Measurements from ENCODE around the gene NPS.

Gene NPS

DNA sequence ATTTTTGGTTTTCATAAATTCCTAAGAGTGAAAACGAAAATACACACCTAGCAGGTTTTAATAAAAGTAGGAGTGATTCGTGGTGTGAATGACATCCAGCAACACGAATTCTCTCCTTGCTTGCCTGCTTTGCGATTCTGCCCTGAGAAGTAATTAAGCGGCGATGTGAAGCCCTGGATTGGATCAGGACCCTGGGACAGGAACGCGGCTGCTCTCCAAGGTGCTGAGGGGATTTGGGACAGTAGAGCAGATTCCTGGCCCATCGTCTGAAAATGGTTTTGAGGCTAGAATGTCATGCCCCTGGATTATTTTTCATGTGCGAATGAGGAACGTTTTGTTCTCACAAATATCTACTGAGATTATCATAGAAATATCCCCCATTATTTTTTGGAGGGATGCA is 7.8 kb downstream of the NPS start:
- no peak for DNase-seq (ENCODE audit: extremely low read depth in 1 of 2, low read depth in 1 of 2)

DNA sequence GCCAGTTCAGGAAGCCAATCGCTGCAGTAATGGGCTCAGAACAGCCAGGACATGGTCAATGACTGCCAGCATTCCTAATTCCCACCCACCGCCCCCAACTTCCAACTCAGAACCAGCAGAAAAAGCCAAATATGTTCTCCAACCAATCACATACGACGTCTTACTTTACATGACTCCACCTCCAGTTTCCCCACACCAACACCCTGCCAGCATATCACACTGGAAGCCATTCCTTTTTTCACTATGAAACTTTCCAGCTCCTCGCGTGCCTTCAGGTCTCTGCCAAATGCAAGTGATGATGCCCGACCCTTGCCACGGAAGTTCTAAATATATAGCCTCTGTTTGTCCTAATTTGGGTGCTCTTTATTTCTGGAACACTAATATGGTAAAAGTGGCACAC is 12.5 kb downstream of the NPS start:
- DNase-seq (ENCODE audit: extremely low read depth in 1 of 2, low read depth in 1 of 2) = no peak

DNA sequence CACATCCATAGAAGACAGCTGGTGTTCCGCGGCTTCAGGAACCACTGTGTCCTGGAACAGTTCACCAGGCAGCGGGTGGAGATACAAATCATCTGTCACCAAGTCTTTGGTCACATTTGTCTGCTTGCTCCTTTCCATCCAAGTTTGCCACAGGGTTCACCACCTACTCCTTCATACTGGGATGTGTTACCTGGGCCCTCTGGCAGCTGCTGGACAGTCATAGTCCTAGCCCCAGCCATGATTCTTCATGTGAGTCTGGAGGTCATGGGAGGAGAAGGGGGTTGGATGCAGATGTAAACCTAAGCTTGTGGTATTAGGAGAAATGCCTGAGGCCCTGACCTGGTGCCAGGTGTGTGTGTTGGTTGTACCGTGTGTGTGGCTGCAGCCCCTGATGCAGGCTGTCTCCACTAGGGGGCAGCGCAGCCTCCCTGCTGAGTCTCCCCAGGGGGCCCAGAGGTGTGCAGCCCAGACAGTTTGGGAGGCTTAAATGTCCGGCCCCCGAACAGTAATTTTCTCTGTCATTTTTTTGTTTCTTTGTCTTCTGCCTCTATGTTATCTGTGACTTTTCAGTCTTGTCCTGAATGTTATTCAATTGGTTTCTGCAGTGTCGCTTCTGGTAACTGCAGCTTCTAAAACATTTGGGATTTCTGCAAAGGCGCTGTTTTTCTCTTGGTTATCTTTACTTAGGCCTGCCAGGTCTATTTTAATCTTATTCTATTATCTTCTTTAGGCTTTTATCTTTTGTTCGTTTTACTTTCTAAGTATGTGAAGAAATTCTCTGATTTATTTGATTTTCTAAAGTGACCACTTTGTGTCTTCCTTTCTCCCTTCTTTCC is 14.8 kb downstream of the NPS start:
- DNase-seq (ENCODE audit: extremely low read depth in 1 of 2, low read depth in 1 of 2) = peak; percentile 5 to 13

DNA sequence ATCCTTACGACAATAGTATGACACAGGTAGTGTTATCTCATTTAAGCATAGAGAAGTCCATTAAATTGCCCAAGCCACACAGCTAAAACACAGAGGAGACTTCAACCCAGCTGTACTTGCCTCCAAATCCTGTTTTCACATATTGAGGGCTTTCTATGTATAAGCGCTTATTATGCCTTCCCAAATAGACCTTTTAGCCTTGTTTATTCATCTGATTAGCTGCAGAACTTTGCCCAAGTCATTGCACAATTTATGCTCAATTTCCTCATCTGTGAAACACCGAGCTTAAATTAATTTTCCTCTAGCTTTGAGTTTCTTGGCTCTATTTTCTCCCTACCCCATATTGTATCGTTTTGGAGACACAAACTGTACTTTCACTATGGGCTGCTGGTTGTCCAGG is 15.5 kb downstream of the NPS start:
- no peak for DNase-seq (ENCODE audit: extremely low read depth in 1 of 2, low read depth in 1 of 2)

DNA sequence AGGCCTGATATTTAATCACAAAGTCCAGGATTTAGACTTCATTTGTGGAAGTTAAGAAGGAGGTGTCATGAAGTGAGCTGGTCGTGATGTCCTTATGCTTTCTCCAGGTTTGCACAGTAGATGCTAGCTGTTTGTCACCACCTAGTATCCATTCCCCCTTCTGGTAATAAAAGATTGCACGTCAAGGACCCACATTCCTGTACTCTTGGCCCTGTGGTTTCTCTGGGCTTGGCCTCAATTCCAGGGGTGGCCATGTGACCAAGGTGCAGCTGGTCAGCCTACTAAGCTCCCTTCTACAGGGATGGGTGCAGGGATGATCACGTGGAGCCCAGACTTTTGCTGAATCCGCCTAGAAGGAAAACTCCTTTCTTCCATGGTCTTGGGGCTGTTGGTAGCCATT is 16.5 kb downstream of the NPS start:
- no peak for DNase-seq (ENCODE audit: extremely low read depth in 1 of 2, low read depth in 1 of 2)

DNA sequence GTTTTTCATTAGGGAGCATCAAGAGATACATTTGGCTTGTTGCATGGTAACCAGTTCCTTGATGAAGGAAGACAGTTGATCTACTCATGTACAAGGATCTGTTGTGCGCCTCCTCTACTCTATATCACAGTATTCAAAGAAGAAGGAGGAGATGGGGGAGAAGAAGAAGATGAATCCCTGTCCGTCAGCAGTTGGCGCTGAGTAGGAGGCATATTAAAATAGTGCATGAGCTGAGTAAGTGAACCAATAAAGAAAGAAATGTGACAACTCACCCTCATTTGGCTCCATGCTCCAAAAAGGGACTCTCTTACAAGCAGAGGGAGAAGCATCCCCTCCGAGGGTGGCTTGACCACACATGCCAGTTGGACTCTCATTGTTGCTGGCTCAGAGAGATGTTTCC is 20.1 kb downstream of the NPS start:
- DNase-seq (ENCODE audit: extremely low read depth in 1 of 2, low read depth in 1 of 2) = no peak

DNA sequence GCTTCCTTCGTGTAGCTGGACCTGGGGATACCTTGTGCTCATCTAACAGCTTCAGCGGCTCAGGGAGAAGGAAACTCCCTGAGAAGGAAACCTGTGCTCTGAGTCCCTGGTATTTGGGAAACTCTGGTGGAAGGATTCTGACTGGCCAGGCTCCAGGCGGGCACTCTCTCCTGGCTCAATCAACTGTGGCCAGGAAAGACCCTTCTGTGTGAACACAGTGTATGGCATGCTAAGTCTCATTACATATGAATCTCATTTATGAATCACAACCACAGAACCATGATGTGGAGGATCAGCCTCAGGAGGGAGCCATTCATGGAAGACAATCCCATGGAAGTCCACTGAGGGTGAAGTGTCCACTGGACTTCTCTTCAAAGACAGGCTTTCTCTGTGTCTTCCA is 20.9 kb downstream of the NPS start:
- no peak for DNase-seq (ENCODE audit: extremely low read depth in 1 of 2, low read depth in 1 of 2)

DNA sequence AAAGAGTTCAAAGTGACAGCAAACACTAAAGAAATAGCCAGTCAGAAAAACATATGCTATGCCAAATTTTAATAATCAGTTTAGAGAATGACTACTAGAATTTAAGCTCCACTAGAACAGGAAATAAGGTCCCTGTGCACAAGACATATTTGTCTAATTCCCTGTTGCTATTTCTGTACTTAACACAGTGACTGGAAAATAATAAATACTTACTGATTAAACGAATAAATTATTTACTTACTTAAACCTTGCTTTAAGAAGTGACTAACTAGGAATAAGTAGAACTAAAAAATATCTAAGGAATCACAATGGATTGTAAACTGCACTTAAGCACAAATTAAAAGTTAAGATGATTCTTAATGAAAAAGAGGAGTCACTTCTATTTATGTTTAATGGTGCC is 22.3 kb downstream of the NPS start:
- DNase-seq (ENCODE audit: extremely low read depth in 1 of 2, low read depth in 1 of 2) = no peak

DNA sequence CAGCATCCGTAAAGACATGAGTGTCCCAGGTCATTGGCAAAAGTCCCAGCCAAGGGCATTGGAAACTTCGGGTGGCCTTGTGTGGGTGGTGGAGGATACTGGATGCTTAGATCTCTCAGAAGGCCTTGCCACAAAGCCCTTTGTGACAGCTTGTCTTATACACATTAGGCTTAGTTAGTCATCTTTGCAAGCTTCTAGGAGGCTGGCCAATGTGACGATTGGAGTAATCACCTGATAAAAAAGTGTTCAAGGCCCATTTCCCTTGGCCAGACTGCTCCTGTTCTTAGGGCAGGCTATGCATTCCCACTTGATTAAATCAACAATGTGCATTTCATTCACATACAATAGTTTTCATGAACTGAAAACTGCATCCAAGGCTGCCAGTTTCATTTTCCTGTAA is 26.9 kb downstream of the NPS start:
- no peak for DNase-seq (ENCODE audit: extremely low read depth in 1 of 2, low read depth in 1 of 2)

DNA sequence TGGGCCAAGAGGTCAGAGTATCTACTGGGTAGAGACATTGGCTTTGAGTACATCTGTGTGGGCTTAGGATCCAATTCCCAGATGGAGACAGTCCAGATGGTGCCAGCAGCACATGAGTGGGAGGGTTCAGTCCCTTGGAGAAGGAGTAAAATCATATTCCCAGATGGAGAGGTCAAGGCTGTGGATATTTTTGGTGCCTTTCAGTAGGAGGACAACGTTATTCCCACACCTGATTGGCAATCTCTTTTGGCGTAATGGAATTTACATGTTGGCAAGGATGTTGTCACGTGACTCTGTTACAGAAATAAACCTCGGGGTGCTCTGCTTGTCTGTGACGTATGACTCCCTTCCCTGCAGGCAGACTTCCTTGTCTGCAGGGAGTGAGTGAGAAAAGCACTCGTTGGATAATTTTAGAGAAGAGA is 27.6 kb downstream of the NPS start:
- DNase-seq (ENCODE audit: extremely low read depth in 1 of 2, low read depth in 1 of 2) = no peak

DNA sequence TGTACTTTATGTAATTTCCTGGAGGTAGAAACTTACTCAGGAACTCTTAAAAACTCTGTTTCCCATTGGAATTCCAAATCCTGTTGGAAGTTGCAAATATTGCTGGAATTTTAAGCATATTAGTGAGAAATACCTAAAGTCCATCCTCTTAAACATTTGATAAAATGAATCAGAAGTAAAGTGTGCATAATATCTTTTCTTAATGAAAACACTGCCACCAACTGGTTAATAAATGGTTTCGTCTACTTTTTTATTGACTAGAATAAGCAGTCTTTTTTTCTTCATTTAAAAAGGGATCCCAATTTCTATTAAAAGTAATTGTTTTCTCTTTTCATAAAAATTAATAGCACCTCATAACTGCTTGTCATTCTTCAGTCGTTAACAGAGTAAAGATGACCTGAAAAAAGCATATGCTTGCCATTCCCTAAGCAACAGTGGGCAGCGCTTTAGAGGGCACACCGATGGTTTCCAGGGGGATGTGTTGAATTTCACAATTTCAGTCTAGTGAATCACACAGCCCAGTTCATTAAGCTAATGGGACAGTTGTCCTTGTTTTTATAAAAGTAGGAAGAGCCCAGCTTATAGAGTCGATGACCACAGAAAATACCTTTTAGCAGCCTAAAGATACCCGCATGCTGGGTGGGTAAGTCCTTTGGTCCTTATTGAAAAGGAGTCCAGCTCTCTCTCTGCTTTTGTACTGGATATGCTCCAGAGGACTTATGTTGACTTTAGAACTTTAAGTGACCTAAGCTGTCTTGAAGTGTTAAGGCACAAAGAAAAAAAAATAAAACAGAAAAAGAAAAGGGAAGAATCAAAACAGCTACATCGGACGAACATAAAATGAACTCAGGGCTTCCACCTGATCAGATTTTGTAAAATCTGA is 28.5 kb downstream of the NPS start:
- DNase-seq (ENCODE audit: extremely low read depth in 1 of 2, low read depth in 1 of 2) = no peak

DNA sequence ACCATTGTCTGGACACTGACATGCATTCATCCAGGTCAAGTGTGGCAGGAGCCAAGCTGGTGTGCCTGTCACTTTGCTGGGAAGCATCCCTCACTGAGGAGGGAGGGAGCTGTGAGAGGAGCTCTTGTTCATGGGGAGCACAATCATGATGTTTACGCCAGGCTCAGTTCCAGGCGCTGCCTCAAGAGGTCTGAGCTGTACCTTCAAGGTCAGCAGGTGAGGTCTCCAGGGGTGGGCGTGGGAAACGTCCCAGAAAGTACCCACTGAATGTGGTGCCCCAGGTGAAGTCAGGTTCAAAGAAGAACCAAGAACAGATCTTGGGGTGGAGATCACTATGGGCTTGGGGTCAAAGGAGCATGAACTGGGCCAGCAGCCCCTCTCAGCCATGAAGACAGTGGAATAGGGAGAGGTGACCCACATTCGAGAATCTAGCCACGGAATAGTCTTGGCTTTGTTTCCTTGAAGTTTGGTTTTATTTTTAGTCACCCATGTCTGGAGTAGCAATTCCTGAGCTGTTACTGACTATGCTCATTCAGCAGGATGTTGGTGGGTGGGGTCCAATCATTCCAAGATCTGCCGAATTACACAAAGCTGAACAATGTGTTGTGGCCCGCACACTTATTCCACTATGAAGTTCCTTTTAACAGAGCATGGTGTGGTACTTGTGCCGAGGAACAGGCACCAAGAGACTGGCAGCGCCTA is 29.3 kb downstream of the NPS start:
- no peak for DNase-seq (ENCODE audit: extremely low read depth in 1 of 2, low read depth in 1 of 2)

DNA sequence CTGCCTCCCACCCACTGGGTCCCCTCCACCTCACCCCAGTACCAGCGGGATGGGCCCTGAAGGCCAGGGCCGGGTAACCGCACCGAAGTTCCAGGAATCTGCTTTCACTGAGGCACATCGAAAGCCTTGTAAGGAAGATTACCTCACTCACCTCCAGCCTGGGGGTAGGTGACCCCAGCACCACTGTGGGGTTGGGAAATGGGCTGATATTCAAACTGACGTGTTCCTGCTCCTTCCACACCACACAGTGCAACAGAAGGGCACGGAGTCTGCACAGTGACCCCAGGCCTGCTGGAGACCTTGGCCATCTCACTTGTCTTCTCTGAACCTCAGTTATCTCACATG is 29.8 kb downstream of the NPS start:
- DNase-seq (ENCODE audit: extremely low read depth in 1 of 2, low read depth in 1 of 2) = no peak

DNA sequence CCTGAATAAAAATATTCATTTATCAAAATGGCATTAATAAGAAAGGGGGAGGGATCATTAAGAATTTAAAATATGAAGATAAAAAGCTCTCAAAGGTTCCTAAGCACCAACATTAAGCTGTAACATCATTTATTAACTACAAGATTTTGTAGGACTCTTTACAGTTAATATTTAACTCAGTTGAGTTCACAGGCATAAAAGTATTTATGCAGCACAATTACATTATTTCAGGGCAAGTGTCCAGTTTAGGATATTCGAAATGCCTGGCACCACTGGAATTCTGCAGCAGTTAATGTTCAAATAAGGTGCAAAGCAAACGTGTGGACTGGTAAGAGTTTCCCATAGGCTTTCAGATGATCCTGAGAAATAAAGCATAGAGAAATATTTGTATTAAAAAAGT is 30.5 kb downstream of the NPS start:
- DNase-seq (ENCODE audit: extremely low read depth in 1 of 2, low read depth in 1 of 2) = no peak

DNA sequence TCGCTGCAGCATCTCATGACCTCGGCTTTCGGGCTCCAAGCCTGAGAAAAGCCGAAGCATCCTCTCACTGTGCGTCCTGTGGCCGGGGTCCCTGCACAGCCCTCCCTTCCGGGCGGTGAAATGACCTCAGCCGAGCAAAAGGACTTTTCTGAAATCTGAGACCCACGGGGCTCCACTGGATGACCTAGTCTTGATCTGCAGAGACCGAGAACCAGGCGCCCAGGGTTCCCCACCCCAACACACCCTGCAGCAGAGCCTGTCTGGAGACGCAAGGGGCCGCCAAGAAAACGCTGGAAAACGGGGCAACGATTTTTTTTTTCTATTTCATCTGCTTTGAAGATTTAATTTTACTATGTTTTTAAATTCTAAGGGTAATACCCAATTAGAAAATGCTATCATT is 31.7 kb downstream of the NPS start:
- DNase-seq (ENCODE audit: extremely low read depth in 1 of 2, low read depth in 1 of 2) = no peak

DNA sequence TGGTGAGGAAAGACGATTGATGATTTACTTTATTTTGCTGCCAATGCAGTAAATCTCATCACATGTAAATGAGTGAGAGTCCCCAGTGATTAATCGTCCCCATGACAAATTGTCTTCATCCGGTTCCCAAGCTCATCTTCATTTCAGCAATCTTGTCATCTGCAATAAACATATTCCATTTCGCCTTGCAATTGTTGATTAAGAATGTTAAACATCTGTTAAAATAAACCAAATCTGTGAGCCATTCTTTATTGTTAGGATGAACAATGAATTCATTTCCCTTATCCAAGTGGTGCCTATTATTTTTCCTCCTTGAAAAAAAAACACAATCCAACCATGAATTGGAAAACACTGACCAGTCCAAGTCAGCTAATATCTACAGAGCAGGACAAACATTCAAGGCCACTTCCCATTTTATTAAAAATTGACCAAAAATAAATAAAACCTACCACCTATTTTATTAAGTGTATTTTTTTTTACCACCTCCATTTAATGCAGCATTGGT is 36.5 kb downstream of the NPS start:
- no peak for DNase-seq (ENCODE audit: extremely low read depth in 1 of 2, low read depth in 1 of 2)

DNA sequence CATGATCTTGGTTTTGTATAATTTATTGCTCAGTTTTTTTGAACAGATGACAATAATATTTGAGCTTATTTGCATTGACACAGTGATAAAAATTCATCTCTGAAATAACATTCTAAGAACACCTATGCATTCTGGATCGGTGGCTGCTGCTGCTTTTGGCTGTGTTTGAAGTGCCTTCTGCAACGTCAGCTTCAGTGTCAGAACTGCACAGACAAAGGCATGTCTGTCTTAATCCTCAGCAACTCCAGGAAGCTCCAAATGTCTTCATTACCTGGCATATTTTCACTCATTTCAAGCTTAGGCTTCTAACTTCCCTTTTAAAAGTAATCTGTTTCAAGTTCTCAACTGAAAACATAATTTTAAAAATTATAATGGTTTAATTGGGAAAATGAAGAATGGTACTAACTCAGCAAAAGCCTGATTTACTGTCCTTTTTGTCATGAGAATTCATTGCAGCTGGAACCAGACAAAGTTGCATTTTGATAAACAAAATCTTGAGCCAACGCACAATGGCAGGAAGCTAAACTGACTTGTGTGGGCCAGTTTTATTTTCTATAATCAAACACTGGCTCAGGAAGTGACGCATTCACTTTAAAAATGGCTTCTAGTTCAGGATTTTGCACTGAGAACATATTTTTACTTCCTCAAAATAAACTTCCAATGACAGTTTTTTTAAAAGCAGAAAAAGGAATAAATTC is 38.7 kb downstream of the NPS start:
- DNase-seq (ENCODE audit: extremely low read depth in 1 of 2, low read depth in 1 of 2) = no peak

DNA sequence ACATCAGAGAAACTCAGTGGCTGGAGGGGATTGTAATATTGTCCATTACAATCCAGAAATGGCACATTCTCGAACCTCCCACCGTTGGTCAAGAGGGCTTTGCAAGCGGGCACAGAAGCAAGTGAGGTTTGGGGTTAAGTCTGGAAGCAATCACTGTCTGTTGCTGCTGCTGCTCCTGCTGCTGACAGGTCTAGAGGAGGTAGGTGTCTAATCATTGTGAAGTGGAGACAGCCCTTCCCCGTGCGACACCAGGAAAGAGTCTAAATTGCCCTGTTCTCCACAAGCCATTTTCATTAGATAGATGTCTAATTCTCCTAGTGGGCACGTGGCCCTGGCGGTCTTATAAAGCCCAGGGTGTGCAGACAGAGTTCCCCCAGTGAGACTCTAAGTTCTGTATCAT is 43.5 kb downstream of the NPS start:
- no peak for DNase-seq (ENCODE audit: extremely low read depth in 1 of 2, low read depth in 1 of 2)

DNA sequence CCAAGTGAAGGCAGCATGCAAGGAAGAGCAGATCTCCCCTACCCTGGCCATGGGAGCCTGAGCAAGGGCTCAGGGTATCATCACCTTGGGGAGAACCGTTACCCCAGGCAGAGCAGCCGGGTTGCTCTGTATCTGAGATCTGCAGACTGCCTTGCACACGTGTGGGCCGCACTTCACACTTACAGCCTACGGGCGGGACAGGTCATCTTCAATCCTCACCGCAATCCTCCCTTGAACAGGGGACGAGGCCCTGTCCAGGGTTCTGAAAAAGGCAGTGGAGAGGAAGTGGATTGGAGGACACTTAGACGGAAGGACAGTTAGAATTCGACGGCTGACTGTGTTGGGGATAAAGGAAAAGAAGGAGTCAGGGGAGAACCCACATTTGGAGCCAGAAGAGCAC is 51.4 kb downstream of the NPS start:
- no peak for DNase-seq (ENCODE audit: extremely low read depth in 1 of 2, low read depth in 1 of 2)

All from stimulated activated CD8-positive, alpha-beta memory T cell treated with anti-CD3 and anti-CD28 coated beads, Interleukin-7, amount 100 ng/mL, for 48 hours (primary cell).